ENCODE measurements around the gene TBCCD1.

TBCCD1 gene

DNA sequence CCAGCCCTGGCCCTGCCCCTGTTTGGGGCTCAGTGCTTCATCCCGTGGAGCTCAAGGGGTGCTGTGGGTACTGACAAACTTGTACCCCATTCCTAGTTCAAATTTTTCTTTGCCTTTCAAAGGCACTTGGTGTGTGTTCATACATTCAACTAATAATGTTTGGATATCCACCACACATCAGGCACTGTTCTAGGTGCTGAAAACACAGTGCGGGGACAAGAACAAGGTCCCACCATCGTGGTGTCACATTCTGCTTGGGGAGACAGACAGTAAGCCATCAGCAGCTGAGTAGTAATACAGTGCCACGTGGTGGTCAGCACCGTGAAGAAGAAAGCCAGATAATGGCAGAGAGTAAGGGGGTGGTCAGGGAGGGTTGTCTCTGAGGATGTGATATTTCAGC, 55.4 kb downstream of the TBCCD1 start:
- TF ChIP-seq, protein P1, sequence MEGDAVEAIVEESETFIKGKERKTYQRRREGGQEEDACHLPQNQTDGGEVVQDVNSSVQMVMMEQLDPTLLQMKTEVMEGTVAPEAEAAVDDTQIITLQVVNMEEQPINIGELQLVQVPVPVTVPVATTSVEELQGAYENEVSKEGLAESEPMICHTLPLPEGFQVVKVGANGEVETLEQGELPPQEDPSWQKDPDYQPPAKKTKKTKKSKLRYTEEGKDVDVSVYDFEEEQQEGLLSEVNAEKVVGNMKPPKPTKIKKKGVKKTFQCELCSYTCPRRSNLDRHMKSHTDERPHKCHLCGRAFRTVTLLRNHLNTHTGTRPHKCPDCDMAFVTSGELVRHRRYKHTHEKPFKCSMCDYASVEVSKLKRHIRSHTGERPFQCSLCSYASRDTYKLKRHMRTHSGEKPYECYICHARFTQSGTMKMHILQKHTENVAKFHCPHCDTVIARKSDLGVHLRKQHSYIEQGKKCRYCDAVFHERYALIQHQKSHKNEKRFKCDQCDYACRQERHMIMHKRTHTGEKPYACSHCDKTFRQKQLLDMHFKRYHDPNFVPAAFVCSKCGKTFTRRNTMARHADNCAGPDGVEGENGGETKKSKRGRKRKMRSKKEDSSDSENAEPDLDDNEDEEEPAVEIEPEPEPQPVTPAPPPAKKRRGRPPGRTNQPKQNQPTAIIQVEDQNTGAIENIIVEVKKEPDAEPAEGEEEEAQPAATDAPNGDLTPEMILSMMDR (IDR thresholded peaks at IDR 0.05), result no peak

DNA sequence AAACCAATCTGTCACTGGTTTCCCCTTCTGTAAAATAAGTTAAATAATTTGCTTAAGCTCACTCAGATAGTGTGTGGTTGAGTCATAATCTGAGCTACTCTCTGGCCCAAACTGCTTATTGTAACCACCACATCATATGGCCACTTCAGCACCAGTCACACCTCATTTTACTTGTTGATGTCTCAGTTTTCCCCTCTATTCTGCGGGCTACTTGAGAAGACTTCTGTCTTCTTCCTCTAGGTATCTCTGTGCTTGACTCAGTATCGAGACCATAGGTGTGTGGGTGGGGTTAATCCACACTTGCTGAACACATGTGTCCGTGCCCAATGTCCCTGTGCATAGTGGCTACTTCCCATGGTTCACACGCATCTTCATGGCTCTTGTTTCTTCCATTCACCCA, 55.9 kb downstream of the TBCCD1 start:
- TF ChIP-seq, protein P1 (IDR thresholded peaks at IDR 0.05), result no peak

DNA sequence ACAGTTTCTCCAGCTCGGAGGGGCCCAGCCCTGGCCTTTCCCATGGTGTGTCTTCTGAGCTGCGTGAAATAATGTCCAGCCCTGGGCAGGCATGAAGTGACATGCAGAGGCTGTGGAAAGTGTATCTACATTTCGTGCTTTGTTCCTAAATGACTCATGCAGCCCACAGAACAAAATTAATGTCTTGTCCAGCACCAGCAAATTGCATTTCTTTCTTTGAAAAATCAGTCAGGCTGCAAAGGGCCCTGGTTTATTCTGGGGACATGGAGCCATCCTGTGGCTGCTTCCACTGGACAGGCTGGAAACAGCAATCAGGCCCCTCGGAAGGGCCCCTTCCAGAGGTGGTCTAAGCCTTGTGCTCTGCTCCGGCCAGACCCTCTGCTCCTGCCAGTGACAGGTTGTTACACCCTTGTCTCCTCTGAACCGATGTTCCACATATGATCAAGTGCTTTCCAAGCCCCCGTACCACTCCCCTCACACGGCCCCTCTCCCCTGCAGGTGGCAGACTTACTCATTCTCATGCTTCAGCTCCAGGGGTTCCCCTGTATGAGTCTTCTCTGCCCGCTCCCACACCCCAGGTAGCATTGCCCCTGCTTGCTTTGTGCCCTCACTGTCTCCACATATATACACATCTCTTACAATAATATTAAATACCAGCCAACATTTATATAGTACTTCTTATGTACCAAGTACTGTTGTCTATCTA, 56.6 kb downstream of the TBCCD1 start:
- TF ChIP-seq, protein P1 (IDR thresholded peaks at IDR 0.05), result no peak

DNA sequence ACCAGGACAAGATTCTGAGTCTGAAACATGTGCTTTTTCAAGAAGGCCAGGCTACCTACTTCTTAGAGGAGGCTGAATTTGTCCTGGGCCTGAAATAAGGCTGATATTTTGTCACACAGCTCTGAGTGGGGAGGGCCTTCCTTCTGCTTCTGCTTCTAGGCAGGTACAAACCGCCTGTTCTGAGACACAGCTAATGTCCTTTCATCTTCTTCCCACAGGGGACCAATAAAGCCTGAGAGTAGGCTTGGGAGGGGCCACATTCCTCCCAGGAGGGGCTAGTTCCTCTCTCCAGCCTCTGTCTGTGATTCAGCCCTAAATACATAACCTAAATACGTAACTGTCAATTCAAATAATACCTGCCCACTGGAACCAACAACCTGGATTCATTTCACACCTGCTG, 57.7 kb downstream of the TBCCD1 start:
- TF ChIP-seq, protein P1 (IDR thresholded peaks at IDR 0.05), result no peak

DNA sequence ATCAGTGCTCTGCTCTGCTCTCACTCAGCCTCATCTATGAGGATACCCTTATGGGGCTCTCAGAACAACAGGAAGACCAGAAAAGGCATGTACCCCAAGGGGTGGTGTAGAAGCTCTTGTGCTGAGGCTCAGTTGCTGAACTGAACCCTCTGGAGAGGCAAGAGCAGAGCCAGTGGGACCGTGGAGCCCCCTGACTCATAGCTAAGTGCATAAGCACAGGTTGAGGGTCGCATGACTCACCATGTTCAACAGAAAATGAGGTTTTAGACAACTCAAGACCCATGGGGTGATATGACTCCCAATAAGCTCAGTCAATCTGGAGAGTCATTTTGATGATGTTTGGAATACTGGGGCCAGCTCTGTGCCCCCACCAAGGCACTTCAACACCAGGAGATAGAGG, 60.3 kb downstream of the TBCCD1 start:
- TF ChIP-seq, protein P1 (IDR thresholded peaks at IDR 0.05), result no peak

DNA sequence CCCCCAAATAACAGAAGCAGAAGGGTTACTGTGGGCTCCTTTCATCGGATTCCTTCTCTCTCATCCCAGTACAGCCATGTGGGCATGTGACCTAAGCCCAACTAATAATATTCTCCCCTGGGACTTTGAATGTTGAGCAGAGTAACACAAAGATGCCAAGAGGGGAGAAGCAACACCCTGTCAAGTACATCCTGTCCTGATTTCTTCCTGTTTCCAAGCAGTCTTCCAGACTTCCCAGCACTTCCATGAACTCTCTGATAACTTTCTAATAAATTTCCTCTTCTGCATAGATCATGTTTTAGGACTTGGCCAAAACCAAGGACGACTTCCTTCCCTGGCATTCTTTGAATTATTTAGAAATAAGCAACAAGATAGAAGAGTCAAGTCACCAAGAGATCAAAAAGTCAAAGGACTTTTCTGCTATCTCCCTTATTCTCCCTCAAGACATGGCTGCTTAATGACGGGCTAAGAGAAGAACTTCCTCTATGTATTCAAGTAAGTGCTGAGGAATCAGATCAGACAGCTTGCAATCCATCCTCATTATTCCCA, 60.9 kb downstream of the TBCCD1 start:
- TF ChIP-seq, protein P1 (IDR thresholded peaks at IDR 0.05), result no peak

DNA sequence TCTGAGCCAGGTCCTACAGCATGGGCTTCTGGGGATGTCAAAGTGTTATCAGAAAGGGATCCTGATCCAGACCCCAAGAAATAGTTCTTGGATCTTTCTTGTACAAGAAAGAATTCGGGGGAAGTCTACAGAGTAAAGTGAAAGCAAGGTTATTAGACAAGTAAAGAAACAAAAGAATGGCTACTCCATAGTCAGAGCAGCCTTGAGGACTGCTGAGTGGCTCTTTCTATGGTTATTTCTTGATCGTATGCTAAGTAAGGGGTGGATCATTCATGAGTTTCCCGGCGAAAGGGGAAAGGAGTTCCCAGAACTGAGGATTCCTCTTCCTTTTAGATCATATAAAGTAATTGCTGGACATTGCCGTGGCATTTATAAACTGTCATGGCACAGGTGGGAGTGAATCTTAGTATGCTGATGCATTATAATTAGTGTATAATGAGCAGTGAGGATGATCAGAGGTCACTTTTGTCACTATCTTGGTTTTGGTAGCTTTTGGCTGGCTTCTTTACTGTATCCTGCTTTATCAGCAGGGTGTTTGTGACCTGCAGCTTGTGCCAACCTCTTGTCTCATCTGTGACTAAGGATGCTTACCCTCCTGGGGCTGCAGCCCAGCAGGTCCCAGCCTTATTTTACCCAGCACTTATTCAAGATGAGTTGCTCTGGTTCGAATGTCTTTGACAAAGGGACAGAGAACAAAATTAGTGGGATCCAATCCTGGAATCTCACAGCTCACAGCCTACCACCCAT, 64.0 kb downstream of the TBCCD1 start:
- TF ChIP-seq, protein P1 (IDR thresholded peaks at IDR 0.05), result no peak

All from LNCAP (cell line).